ENCODE data around the gene RUFY3.
"Not testable (repeated sequence)": the region's sequence is repeated elsewhere in the genome, so short reads cannot be mapped to it uniquely, and the experiment has no call there.

DNA sequence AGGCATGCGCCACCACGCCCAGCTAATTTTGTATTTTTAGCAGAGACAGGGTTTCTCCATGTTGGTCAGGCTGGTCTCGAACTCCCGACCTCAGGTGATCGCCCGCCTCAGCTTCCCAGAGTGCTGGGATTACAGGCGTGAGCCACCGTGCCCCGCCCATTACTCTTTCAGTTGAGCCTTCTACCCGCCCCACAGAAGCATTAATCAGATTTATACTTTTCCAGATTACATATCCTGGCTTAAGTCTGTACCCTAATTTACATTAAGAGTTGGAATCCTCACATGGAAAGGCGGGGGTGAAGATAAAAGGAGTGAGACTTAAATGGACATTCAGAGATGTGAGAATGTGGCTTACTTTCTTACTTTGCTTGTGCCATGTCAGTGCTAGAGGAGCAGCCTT is 4.8 kb downstream of the RUFY3 start:
- TF ChIP-seq, protein P1, sequence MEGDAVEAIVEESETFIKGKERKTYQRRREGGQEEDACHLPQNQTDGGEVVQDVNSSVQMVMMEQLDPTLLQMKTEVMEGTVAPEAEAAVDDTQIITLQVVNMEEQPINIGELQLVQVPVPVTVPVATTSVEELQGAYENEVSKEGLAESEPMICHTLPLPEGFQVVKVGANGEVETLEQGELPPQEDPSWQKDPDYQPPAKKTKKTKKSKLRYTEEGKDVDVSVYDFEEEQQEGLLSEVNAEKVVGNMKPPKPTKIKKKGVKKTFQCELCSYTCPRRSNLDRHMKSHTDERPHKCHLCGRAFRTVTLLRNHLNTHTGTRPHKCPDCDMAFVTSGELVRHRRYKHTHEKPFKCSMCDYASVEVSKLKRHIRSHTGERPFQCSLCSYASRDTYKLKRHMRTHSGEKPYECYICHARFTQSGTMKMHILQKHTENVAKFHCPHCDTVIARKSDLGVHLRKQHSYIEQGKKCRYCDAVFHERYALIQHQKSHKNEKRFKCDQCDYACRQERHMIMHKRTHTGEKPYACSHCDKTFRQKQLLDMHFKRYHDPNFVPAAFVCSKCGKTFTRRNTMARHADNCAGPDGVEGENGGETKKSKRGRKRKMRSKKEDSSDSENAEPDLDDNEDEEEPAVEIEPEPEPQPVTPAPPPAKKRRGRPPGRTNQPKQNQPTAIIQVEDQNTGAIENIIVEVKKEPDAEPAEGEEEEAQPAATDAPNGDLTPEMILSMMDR (conservative IDR thresholded peaks at IDR 0.05; ENCODE audit: low read depth in 2 of 2), result not testable (repeated sequence)
- not testable (repeated sequence) for TF ChIP-seq EZH2 (IDR thresholded peaks at IDR 0.05; ENCODE audit: low read depth, unreplicated experiment); ZNF114 (CRISPR knock-in tag; IDR thresholded peaks at IDR 0.05); EZH2phosphoT487 (IDR thresholded peaks at IDR 0.05; ENCODE audit: unreplicated experiment); CREB1 (CRISPR knock-in tag; IDR thresholded peaks at IDR 0.05; ENCODE audit: low read depth); JUNB (IDR thresholded peaks at IDR 0.05; ENCODE audit: unreplicated experiment); POLR2AphosphoS5 (IDR thresholded peaks at IDR 0.05; ENCODE audit: low read depth); STAT1 (IDR thresholded peaks at IDR 0.05; ENCODE audit: unreplicated experiment); ZNF331 (CRISPR knock-in tag; IDR thresholded peaks at IDR 0.05; ENCODE audit: low read depth); NANOG (IDR thresholded peaks at IDR 0.05; ENCODE audit: borderline replicate concordance)
- TF ChIP-seq, protein P2, sequence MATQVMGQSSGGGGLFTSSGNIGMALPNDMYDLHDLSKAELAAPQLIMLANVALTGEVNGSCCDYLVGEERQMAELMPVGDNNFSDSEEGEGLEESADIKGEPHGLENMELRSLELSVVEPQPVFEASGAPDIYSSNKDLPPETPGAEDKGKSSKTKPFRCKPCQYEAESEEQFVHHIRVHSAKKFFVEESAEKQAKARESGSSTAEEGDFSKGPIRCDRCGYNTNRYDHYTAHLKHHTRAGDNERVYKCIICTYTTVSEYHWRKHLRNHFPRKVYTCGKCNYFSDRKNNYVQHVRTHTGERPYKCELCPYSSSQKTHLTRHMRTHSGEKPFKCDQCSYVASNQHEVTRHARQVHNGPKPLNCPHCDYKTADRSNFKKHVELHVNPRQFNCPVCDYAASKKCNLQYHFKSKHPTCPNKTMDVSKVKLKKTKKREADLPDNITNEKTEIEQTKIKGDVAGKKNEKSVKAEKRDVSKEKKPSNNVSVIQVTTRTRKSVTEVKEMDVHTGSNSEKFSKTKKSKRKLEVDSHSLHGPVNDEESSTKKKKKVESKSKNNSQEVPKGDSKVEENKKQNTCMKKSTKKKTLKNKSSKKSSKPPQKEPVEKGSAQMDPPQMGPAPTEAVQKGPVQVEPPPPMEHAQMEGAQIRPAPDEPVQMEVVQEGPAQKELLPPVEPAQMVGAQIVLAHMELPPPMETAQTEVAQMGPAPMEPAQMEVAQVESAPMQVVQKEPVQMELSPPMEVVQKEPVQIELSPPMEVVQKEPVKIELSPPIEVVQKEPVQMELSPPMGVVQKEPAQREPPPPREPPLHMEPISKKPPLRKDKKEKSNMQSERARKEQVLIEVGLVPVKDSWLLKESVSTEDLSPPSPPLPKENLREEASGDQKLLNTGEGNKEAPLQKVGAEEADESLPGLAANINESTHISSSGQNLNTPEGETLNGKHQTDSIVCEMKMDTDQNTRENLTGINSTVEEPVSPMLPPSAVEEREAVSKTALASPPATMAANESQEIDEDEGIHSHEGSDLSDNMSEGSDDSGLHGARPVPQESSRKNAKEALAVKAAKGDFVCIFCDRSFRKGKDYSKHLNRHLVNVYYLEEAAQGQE (IDR thresholded peaks at IDR 0.05; ENCODE audit: unreplicated experiment), result not testable (repeated sequence)
- TF ChIP-seq, protein P3, sequence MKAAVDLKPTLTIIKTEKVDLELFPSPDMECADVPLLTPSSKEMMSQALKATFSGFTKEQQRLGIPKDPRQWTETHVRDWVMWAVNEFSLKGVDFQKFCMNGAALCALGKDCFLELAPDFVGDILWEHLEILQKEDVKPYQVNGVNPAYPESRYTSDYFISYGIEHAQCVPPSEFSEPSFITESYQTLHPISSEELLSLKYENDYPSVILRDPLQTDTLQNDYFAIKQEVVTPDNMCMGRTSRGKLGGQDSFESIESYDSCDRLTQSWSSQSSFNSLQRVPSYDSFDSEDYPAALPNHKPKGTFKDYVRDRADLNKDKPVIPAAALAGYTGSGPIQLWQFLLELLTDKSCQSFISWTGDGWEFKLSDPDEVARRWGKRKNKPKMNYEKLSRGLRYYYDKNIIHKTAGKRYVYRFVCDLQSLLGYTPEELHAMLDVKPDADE (IDR thresholded peaks at IDR 0.05), result not testable (repeated sequence)

All from GM23338 (cell line).